ENCODE results near the gene EFHD2.

EFHD2 gene

GRCh38 chr1:15444468-15445389 lies 35.0 kb downstream of the EFHD2 start:
- no peaks in the 10 kb centered on the region for H3K36me3 ChIP-seq
- H3K27ac ChIP-seq: no peak overlapping the region
- no peaks in the 10 kb centered on the region for H3K4me1 ChIP-seq
- no peak overlapping the region for H3K4me3 ChIP-seq
- no peak for TF ChIP-seq CTCF (IDR thresholded peaks at IDR 0.05)
- DNase-seq: no peak
- intact Hi-C loops (cut with DNase I; ENCODE audit: low total_unique reads): no loop called here
- H3K9me3 ChIP-seq: no peaks in the 10 kb centered on the region
- H3K27me3 ChIP-seq: peaks cover 0 to 21% of the 10 kb centered on the region in 2 donors

GRCh38 chr1:15445390-15446122 lies 35.9 kb downstream of the EFHD2 start:
- H3K4me1 ChIP-seq: no peaks in the 10 kb centered on the region
- H3K4me3 ChIP-seq: no peak overlapping the region
- no peak overlapping the region for H3K27ac ChIP-seq
- no peaks in the 10 kb centered on the region for H3K9me3 ChIP-seq
- H3K36me3 ChIP-seq: no peaks in the 10 kb centered on the region
- no peak for DNase-seq
- no peak for TF ChIP-seq CTCF (IDR thresholded peaks at IDR 0.05)
- peaks cover 0 to 21% of the 10 kb centered on the region in 2 donors for H3K27me3 ChIP-seq
- intact Hi-C loops (cut with DNase I; ENCODE audit: low total_unique reads): no loop called here

GRCh38 chr1:15446212-15446611 lies 36.5 kb downstream of the EFHD2 start:
- Histone ChIP-seq H3K36me3 (no peaks in the 10 kb centered on the region), H3K4me3 (no peak overlapping the region), H3K27ac (no peak overlapping the region), H3K27me3 (peaks cover 0 to 22% of the 10 kb centered on the region in 2 donors), H3K9me3 (no peaks in the 10 kb centered on the region), H3K4me1 (no peaks in the 10 kb centered on the region)
- no peak for DNase-seq
- TF ChIP-seq CTCF (IDR thresholded peaks at IDR 0.05): no peak
- intact Hi-C loops (cut with DNase I; ENCODE audit: low total_unique reads): no loop called here

- intact Hi-C loops (cut with DNase I; ENCODE audit: low total_unique reads): no loop called here
- no peak overlapping the region for H3K4me3 ChIP-seq
These were observed 39.3 kb downstream of the EFHD2 start for GRCh38 chr1:15448877-15449462.

More at GRCh38 chr1:15448877-15449462, 39.3 kb downstream of the EFHD2 start:
- Histone ChIP-seq H3K27ac (no peak overlapping the region), H3K27me3 (peaks cover 0 to 25% of the 10 kb centered on the region in 2 donors), H3K4me1 (no peaks in the 10 kb centered on the region), H3K9me3 (no peaks in the 10 kb centered on the region), H3K36me3 (no peaks in the 10 kb centered on the region)
- DNase-seq: no peak
- no peak for TF ChIP-seq CTCF (IDR thresholded peaks at IDR 0.05)

Measured in tibial artery (tissue), 4 donors.